Stimulated activated CD8-positive, alpha-beta memory T cell treated with anti-CD3 and anti-CD28 coated beads, Interleukin-7, amount 100 ng/mL, for 4 hours (primary cell): Measurements from ENCODE around the gene RPLP1.

Source experiments
- DNase-seq, 2 donors: peaks; one replicate each; pipeline ENCODE4 v3.0.0-alpha.2; 2020; ENCODE audit warnings: low read depth in 2 of 2

Gene RPLP1

GRCh38 chr15:69497076-69497475 is 44.5 kb downstream of the RPLP1 start:
- no peak for DNase-seq

- DNase-seq = no peak
Measured at GRCh38 chr15:69497667-69498066, 45.0 kb downstream of the RPLP1 start.

GRCh38 chr15:69498282-69498681 is 45.7 kb downstream of the RPLP1 start:
- no peak for DNase-seq

- no peak for DNase-seq
Measured at GRCh38 chr15:69498987-69499386, 46.4 kb downstream of the RPLP1 start.

- DNase-seq = no peak
Measured at GRCh38 chr15:69499521-69500211, 47.0 kb downstream of the RPLP1 start.

- no peak for DNase-seq
Measured at GRCh38 chr15:69500339-69500738, 47.7 kb downstream of the RPLP1 start.

GRCh38 chr15:69501456-69501855 is 48.8 kb downstream of the RPLP1 start:
- DNase-seq = no peak

- no peak for DNase-seq
Measured at GRCh38 chr15:69502470-69503045, 49.9 kb downstream of the RPLP1 start.

- DNase-seq = no peak
Measured at GRCh38 chr15:69504352-69505040, 51.9 kb downstream of the RPLP1 start.
